Activated CD8-positive, alpha-beta memory T cell treated with anti-CD3 and anti-CD28 coated beads for 48 hours (primary cell): ENCODE data around the gene CCDC186.
A peak's percentile ranks its signal among the peaks of the same experiment; 100 is the strongest.

Experiments
- DNase-seq, 3 experiments: peaks; one replicate each; pipeline ENCODE4 v3.0.0-alpha.2; 2020; ENCODE audit warnings: low read depth in 2 of 3, low spot score in 2 of 3

Gene CCDC186

GRCh38 chr10:114173921-114174694 lies at the start of gene CCDC186:
Gene CCDC186, minus strand, starts transcription at chr10:114174203. Its CDS starts 10,935 bp downstream, at chr10:114163268.
- DNase-seq, result peak; percentile 86 to 94 (median 91)

- no peak for DNase-seq
Measured at GRCh38 chr10:114223066-114223465, 49.1 kb upstream of the CCDC186 start.

- no peak for DNase-seq
Measured at GRCh38 chr10:114221235-114221634, 47.2 kb upstream of the CCDC186 start.

GRCh38 chr10:114220281-114220680 lies 46.3 kb upstream of the CCDC186 start:
- no peak for DNase-seq

- DNase-seq, result no peak
Measured at GRCh38 chr10:114215033-114215432, 41.0 kb upstream of the CCDC186 start.

GRCh38 chr10:114212153-114212552 lies 38.1 kb upstream of the CCDC186 start:
- DNase-seq, result no peak

GRCh38 chr10:114208351-114208750 lies 34.3 kb upstream of the CCDC186 start:
- no peak for DNase-seq

- no peak for DNase-seq
Measured at GRCh38 chr10:114207349-114207748, 33.3 kb upstream of the CCDC186 start.

GRCh38 chr10:114206902-114207301 lies 32.9 kb upstream of the CCDC186 start:
- DNase-seq, result no peak

- no peak for DNase-seq
Measured at GRCh38 chr10:114202812-114203211, 28.8 kb upstream of the CCDC186 start.

- no peak for DNase-seq
Measured at GRCh38 chr10:114199239-114199638, 25.2 kb upstream of the CCDC186 start.

GRCh38 chr10:114195079-114195478 lies 21.1 kb upstream of the CCDC186 start:
- no peak for DNase-seq

GRCh38 chr10:114189700-114190099 lies 15.7 kb upstream of the CCDC186 start:
- no peak for DNase-seq

- DNase-seq, result no peak
Measured at GRCh38 chr10:114188900-114189299, 14.9 kb upstream of the CCDC186 start.

- no peak for DNase-seq
Measured at GRCh38 chr10:114188001-114188400, 14.0 kb upstream of the CCDC186 start.

- no peak for DNase-seq
Measured at GRCh38 chr10:114184276-114184675, 10.3 kb upstream of the CCDC186 start.

- DNase-seq, result no peak
Measured at GRCh38 chr10:114183563-114183962, 9.6 kb upstream of the CCDC186 start.

- DNase-seq, result no peak
Measured at GRCh38 chr10:114181971-114182370, 8.0 kb upstream of the CCDC186 start.

- DNase-seq, result no peak
Measured at GRCh38 chr10:114180937-114181336, 6.9 kb upstream of the CCDC186 start.

- no peak for DNase-seq
Measured at GRCh38 chr10:114179747-114180146, 5.7 kb upstream of the CCDC186 start.

- no peak for DNase-seq
Measured at GRCh38 chr10:114179148-114179547, 5.1 kb upstream of the CCDC186 start, which contains the start of gene TDRD1. Gene TDRD1, plus strand, starts transcription at chr10:114179353. Its CDS starts 8,479 bp downstream, at chr10:114187832.

- no peak for DNase-seq
Measured at GRCh38 chr10:114176511-114176910, 2.5 kb upstream of the CCDC186 start.

GRCh38 chr10:114175667-114176066 lies 1.7 kb upstream of the CCDC186 start:
- DNase-seq, result no peak
